Measurements from ENCODE around the gene JMJD1C. TPM values are rescaled to one million over a fixed set of nuclear protein-coding genes. Genes with fewer than 3 reads are reported as not detected.
A peak's percentile ranks its signal among the peaks of the same experiment; 100 is the strongest.

The JMJD1C gene, protein sequence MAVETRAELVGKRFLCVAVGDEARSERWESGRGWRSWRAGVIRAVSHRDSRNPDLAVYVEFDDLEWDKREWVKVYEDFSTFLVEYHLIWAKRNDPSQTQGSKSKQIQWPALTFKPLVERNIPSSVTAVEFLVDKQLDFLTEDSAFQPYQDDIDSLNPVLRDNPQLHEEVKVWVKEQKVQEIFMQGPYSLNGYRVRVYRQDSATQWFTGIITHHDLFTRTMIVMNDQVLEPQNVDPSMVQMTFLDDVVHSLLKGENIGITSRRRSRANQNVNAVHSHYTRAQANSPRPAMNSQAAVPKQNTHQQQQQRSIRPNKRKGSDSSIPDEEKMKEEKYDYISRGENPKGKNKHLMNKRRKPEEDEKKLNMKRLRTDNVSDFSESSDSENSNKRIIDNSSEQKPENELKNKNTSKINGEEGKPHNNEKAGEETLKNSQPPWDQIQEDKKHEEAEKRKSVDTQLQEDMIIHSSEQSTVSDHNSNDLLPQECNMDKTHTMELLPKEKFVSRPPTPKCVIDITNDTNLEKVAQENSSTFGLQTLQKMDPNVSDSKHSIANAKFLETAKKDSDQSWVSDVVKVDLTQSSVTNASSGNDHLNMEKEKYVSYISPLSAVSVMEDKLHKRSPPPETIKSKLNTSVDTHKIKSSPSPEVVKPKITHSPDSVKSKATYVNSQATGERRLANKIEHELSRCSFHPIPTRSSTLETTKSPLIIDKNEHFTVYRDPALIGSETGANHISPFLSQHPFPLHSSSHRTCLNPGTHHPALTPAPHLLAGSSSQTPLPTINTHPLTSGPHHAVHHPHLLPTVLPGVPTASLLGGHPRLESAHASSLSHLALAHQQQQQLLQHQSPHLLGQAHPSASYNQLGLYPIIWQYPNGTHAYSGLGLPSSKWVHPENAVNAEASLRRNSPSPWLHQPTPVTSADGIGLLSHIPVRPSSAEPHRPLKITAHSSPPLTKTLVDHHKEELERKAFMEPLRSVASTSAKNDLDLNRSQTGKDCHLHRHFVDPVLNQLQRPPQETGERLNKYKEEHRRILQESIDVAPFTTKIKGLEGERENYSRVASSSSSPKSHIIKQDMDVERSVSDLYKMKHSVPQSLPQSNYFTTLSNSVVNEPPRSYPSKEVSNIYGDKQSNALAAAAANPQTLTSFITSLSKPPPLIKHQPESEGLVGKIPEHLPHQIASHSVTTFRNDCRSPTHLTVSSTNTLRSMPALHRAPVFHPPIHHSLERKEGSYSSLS (N-terminal part only)
- total RNA-seq: 105 TPM

DNA sequence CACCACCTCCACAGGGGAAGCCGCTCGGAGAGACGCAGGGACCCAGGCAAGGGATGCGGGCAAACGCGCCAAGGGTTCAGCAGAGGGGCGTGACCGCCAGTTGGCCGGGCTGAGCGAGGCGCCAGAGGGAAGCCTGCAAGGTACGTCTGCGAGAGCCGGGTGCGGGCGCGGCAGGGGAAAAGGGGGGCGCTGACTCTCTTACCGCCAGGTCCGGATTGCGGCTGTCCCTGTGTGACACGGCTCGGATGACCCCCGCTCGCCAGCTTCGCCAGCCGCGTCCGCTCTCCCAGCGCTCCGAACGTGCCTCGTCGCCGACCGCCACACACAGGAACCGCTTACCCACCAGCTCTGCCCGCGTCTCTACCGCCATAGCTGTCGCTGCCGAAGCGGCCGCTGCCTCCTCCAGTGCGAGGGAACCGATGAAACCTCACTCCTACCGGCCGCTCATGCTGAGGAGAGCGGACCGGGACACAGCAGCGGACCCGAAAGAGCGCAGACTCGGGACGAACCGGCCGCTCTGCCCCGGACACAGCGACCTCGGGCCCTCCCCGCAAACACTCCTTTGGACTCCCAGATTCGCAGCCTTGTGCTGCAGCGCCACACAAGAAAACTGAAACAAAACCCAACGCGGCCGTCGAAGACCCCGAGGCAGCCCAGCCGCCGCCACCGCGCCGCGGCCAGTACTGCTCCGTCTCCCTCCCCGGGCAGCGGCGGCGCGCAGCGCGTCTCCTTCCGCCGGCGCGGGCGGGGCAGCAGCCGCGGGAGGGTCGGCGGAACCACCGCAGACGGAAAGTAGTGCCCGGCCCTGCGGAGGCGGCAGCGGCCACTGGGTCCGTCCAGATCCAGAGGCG, at the start of gene JMJD1C:
JMJD1C (minus strand) TSS at position 685 of the 851 bp plus-strand sequence; CDS start at position 370, 315 bp downstream.
- Histone ChIP-seq H3K27me3 (no peaks in the 10 kb centered on the region), H3K9me3 (no peaks in the 10 kb centered on the region), H3K4me1 (peaks cover 9% of the 10 kb centered on the region), H3K27ac (peak within 1 kb of the TSS; percentile 93), H3K36me3 (no peaks in the 10 kb centered on the region), H3K4me3 (peak within 1 kb of the TSS; percentile 71 to 87)
- TF ChIP-seq, protein P1, sequence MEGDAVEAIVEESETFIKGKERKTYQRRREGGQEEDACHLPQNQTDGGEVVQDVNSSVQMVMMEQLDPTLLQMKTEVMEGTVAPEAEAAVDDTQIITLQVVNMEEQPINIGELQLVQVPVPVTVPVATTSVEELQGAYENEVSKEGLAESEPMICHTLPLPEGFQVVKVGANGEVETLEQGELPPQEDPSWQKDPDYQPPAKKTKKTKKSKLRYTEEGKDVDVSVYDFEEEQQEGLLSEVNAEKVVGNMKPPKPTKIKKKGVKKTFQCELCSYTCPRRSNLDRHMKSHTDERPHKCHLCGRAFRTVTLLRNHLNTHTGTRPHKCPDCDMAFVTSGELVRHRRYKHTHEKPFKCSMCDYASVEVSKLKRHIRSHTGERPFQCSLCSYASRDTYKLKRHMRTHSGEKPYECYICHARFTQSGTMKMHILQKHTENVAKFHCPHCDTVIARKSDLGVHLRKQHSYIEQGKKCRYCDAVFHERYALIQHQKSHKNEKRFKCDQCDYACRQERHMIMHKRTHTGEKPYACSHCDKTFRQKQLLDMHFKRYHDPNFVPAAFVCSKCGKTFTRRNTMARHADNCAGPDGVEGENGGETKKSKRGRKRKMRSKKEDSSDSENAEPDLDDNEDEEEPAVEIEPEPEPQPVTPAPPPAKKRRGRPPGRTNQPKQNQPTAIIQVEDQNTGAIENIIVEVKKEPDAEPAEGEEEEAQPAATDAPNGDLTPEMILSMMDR (IDR thresholded peaks at IDR 0.05): no peak
- TF ChIP-seq POLR2AphosphoS5 (IDR thresholded peaks at IDR 0.05; ENCODE audit: insufficient read depth in 1 of 2, low read depth in 1 of 2) (peak in 1 of 2 donors; percentile 76), POLR2A (IDR thresholded peaks at IDR 0.05) (peak in 1 of 2 donors; percentile 61)
- DNase-seq (ENCODE audit: extremely low spot score in 2 of 2): no peak
- intact Hi-C loops (cut with DNase I): loop anchor here (10.0 kb wide), 1 partner anchor 59 kb away; the partner anchor contains the start of gene REEP3

DNA sequence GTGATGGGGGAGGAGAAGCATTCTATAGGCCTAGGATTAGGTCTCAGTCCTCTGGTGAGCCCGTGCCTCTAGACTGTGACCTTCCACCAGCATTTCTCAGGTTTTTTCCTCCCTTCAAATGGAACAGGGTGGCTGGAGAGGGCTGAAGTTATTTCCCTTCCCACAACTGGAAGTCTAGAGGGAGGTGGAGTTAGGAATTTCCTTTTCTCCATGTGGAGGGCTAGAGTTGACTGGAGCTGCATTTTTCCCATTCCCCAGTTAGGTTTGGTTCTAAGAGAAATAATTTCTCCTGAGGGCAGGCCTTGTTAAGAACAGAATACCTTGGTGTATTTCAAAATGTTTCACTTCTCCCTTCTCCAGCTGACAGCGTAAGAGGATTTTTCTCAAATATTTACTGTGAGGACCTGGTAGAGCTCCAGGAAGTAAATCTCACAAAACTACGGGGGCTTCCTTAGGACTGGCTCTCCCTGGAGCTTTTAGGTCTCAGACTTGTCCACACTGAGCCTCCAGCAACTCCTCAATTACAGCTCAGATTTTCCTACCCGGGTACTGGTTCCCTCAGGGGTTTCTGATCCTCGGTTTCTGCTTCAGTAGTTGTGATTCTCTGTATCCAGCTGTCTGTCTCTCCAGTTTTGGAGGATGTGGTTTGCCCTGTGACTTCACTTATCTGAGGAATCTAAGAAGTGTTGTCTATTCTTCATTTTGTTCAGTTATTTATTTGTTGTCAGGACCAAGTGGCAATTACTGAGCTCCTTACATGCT, 49.4 kb upstream of the JMJD1C start:
- H3K4me3 ChIP-seq: no peak overlapping the region

DNA sequence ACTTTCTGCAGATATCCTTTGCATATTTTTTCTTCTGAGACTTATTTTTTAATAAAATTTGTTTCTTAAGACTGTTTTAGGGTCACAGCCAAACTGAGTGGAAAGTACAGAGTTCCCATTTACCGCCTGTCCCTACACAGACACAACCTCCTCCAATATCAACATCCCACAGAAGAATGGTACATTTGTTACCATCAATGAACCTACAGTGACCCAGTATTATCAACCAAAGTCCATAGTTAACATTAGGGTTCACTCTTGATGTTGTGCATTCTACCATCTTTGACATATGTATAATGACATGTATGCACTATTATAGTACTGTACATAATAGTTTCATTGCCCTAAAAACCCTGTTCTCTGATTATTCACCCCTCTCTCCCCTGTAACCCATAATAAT, 40.8 kb upstream of the JMJD1C start:
- DNase-seq (ENCODE audit: extremely low spot score in 2 of 2): no peak
- H3K4me1 ChIP-seq: peaks cover 23% of the 10 kb centered on the region
- H3K27me3 ChIP-seq: no peaks in the 10 kb centered on the region
- TF ChIP-seq POLR2A (IDR thresholded peaks at IDR 0.05): no peak
- TF ChIP-seq POLR2AphosphoS5 (IDR thresholded peaks at IDR 0.05; ENCODE audit: insufficient read depth in 1 of 2, low read depth in 1 of 2): no peak
- TF ChIP-seq, protein P1 (IDR thresholded peaks at IDR 0.05): no peak
- no peaks in the 10 kb centered on the region for H3K36me3 ChIP-seq
- no peak overlapping the region for H3K27ac ChIP-seq
- no peaks in the 10 kb centered on the region for H3K9me3 ChIP-seq
- no peak overlapping the region for H3K4me3 ChIP-seq
- intact Hi-C loops (cut with DNase I): no loop called here

More for the DNA sequence above, 49.4 kb upstream of the JMJD1C start:
- no peaks in the 10 kb centered on the region for H3K27me3 ChIP-seq
- TF ChIP-seq, protein P1 (IDR thresholded peaks at IDR 0.05): no peak
- TF ChIP-seq POLR2AphosphoS5 (IDR thresholded peaks at IDR 0.05; ENCODE audit: insufficient read depth in 1 of 2, low read depth in 1 of 2) (no peak), POLR2A (IDR thresholded peaks at IDR 0.05) (no peak)
- no peaks in the 10 kb centered on the region for H3K36me3 ChIP-seq
- H3K4me1 ChIP-seq: peaks cover 49% of the 10 kb centered on the region
- no peaks in the 10 kb centered on the region for H3K9me3 ChIP-seq
- no peak for DNase-seq (ENCODE audit: extremely low spot score in 2 of 2)
- H3K27ac ChIP-seq: peak overlapping the region; percentile 68
- intact Hi-C loops (cut with DNase I): no loop called here

DNA sequence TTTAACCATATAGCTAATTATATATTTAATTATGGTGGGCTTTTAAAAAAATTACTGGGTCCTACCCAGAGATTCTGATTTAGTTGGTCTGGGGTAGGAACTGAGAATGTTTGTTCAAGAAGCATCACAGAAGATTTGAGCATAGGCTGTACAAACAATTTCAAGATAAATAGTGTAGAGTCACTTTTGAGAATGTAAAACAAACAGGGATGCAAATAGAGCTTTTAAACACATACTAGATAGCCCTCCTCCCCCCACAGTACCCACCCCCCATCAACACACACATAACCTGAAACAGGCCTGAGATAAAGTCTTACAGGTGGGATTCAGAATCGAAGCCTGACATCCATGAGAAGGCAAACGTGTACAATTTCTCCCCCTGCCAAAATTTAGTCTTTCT, 39.8 kb upstream of the JMJD1C start:
- TF ChIP-seq, protein P1 (IDR thresholded peaks at IDR 0.05): no peak
- TF ChIP-seq POLR2A (IDR thresholded peaks at IDR 0.05) (no peak), POLR2AphosphoS5 (IDR thresholded peaks at IDR 0.05; ENCODE audit: insufficient read depth in 1 of 2, low read depth in 1 of 2) (no peak)
- Histone ChIP-seq H3K27me3 (no peaks in the 10 kb centered on the region), H3K9me3 (no peaks in the 10 kb centered on the region), H3K27ac (no peak overlapping the region), H3K4me3 (no peak overlapping the region), H3K36me3 (no peaks in the 10 kb centered on the region), H3K4me1 (peaks cover 23% of the 10 kb centered on the region)
- intact Hi-C loops (cut with DNase I): no loop called here
- DNase-seq (ENCODE audit: extremely low spot score in 2 of 2): no peak
